Activated T-helper 1 cell treated with anti-CD3 and anti-CD28 coated beads, Interleukin-2, amount 50 U/mL, for 16 hours (primary cell): ENCODE measurements around the gene SPRED3.

ENCODE experiments used
- DNase-seq, 2 donors: peaks; one replicate each; pipeline ENCODE4 v3.0.0-alpha.2; 2020; ENCODE audit warnings: low read depth in 1 of 2, low spot score in 1 of 2

Gene SPRED3

DNA sequence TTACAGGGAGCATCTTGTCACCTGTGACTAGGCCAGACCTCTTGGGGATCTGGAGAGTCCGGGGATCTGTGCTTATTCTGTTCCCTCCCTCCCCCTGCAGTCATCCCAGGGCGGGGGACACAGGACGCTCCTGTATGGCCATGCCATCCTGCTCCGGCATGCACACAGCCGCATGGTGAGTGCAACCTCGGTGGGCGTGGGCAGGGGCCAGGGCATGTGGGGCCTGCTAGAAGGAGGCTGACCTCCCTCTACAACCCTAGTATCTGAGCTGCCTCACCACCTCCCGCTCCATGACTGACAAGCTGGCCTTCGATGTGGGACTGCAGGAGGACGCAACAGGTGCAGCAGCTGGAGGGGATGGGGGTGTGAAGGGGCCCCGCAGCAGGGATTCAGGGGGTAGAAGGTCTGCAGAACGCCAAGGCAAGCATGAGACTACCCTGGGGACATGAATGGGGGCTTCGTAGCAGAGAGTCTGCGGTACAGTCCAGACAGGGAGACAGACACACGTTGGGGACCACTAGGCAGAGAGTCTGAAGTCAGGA, 55.0 kb downstream of the SPRED3 start:
- DNase-seq: no peak

DNA sequence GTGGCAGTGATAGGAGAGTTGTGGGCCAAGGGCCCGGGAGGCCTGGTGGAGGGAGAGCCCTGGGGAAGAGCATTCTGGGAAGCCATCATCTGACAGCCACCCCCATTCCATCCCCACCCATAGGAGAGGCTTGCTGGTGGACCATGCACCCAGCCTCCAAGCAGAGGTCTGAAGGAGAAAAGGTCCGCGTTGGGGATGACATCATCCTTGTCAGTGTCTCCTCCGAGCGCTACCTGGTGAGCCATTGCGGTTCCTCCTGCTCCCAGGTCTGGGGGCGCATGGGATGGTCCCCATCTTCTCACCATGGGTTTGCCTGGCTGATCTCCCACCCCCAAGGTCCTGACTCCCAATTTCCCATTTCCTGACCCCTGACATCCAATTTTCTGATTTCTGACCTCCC, 55.5 kb downstream of the SPRED3 start:
- DNase-seq: no peak

DNA sequence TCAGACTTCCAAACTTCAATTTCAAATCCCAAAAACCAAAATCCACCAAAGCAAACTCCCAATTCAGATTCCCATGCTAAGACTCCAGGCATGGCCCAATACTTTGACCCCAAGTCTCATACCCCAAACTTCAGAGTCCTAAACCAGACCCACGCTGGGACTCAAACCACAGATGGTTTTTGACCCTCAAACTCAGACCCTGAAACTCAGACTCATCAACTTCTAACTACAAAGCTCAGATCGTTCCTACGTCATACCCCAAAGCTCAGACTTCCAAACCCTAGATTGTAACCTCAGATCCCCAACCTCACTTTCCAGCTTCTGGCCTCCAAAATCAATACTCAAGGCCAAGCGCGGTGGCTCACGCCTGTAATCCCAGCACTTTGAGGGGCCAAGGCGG, 56.9 kb downstream of the SPRED3 start:
- DNase-seq: no peak

GRCh38 chr19:38448225-38448624, 59.7 kb downstream of the SPRED3 start:
- no peak for DNase-seq
